KOPT-K1 (cell line): ENCODE measurements around the gene TNPO3.

Experiments used
- H3K27ac ChIP-seq: fragments of 200-600 bp; sonication (generic); 2 replicates; pipeline ENCODE4 v1.5.1; 2016; ENCODE audit warnings: antibody characterized with exemption, mild to moderate bottlenecking, low read depth, low read length; ENCODE audit not compliant: poor library complexity, severe bottlenecking
- H3K36me3 ChIP-seq: fragments of 200-600 bp; sonication (generic); 2 replicates; pipeline ENCODE4 v1.5.1; 2017; ENCODE audit warnings: antibody characterized with exemption, mild to moderate bottlenecking, low read length, moderate library complexity; ENCODE audit not compliant: insufficient read depth
- H3K9me3 ChIP-seq: fragments of 200-600 bp; sonication (generic); 2 replicates; pipeline ENCODE4 v1.5.1; 2017; ENCODE audit warnings: antibody characterized with exemption, low read length, mild to moderate bottlenecking; ENCODE audit not compliant: insufficient read depth, poor library complexity, severe bottlenecking

The TNPO3 gene

GRCh38 chr7:128936798-128937197 is 118.1 kb downstream of the TNPO3 start:
- Histone ChIP-seq H3K36me3 (no peaks in the 10 kb centered on the region), H3K27ac (no peak overlapping the region), H3K9me3 (no peaks in the 10 kb centered on the region)

- no peak overlapping the region for H3K27ac ChIP-seq
- H3K9me3 ChIP-seq = no peaks in the 10 kb centered on the region
- no peaks in the 10 kb centered on the region for H3K36me3 ChIP-seq
These were observed 119.6 kb downstream of the TNPO3 start for GRCh38 chr7:128935342-128935730.

GRCh38 chr7:128934361-128935341 is 120.3 kb downstream of the TNPO3 start:
- Histone ChIP-seq H3K36me3 (no peaks in the 10 kb centered on the region), H3K27ac (no peak overlapping the region), H3K9me3 (no peaks in the 10 kb centered on the region)

- Histone ChIP-seq H3K36me3 (no peaks in the 10 kb centered on the region), H3K9me3 (no peaks in the 10 kb centered on the region), H3K27ac (peak overlapping the region; percentile 5)
These were observed 121.6 kb downstream of the TNPO3 start for GRCh38 chr7:128933180-128933891.

- H3K27ac ChIP-seq = peak overlapping the region; percentile 5
- H3K36me3 ChIP-seq = no peaks in the 10 kb centered on the region
- no peaks in the 10 kb centered on the region for H3K9me3 ChIP-seq
These were observed 122.1 kb downstream of the TNPO3 start for GRCh38 chr7:128932862-128933179.

- Histone ChIP-seq H3K9me3 (no peaks in the 10 kb centered on the region), H3K27ac (no peak overlapping the region), H3K36me3 (no peaks in the 10 kb centered on the region)
These were observed 122.7 kb downstream of the TNPO3 start for GRCh38 chr7:128931965-128932861.

- H3K36me3 ChIP-seq = no peaks in the 10 kb centered on the region
- H3K27ac ChIP-seq = no peak overlapping the region
- no peaks in the 10 kb centered on the region for H3K9me3 ChIP-seq
These were observed 123.6 kb downstream of the TNPO3 start for GRCh38 chr7:128931190-128931798.

- no peak overlapping the region for H3K27ac ChIP-seq
- no peaks in the 10 kb centered on the region for H3K36me3 ChIP-seq
- H3K9me3 ChIP-seq = no peaks in the 10 kb centered on the region
These were observed 125.8 kb downstream of the TNPO3 start for GRCh38 chr7:128928882-128929788.

GRCh38 chr7:128928159-128928813 is 126.6 kb downstream of the TNPO3 start:
- no peak overlapping the region for H3K27ac ChIP-seq
- H3K9me3 ChIP-seq = no peaks in the 10 kb centered on the region
- no peaks in the 10 kb centered on the region for H3K36me3 ChIP-seq

- Histone ChIP-seq H3K36me3 (no peaks in the 10 kb centered on the region), H3K9me3 (no peaks in the 10 kb centered on the region), H3K27ac (no peak overlapping the region)
These were observed 130.0 kb downstream of the TNPO3 start for GRCh38 chr7:128924707-128925588.

- no peaks in the 10 kb centered on the region for H3K9me3 ChIP-seq
- H3K27ac ChIP-seq = no peak overlapping the region
- no peaks in the 10 kb centered on the region for H3K36me3 ChIP-seq
These were observed 131.5 kb downstream of the TNPO3 start for GRCh38 chr7:128923411-128923800.

GRCh38 chr7:128922496-128923410 is 132.2 kb downstream of the TNPO3 start:
- H3K36me3 ChIP-seq = no peaks in the 10 kb centered on the region
- H3K27ac ChIP-seq = no peak overlapping the region
- H3K9me3 ChIP-seq = no peaks in the 10 kb centered on the region
